ENCODE measurements around the gene TRAF6.

DNA sequence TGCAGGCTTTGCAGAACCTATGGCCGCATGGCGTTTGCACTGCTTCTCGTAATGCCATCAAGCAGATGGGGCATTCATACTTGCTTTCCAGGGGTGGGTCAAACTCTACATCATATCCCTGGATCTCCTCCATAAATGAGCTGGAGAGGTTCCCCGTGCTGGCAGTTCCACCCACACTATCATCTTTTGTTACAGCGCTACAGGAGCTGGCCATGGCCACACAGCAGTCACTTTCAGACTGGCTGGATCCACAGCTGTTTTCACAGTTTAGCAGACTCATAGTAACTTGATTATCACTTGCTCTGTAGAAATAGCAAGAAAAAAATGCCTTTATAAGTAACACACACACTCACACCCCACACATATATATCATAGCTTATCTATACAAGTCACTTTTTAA, 8.8 kb downstream of the TRAF6 start:
- TF ChIP-seq POLR2A (IDR thresholded peaks at IDR 0.05) (no peak), CTCF (IDR thresholded peaks at IDR 0.05) (no peak), POLR2AphosphoS5 (IDR thresholded peaks at IDR 0.05) (no peak)

All from sigmoid colon (tissue), 4 donors.